GM18508 (cell line): ENCODE results near the gene HNRNPLL.
"Not testable (repeated sequence)": the region's sequence is repeated elsewhere in the genome, so short reads cannot be mapped to it uniquely, and the experiment has no call there.

Source experiments
- ATAC-seq: cut with Tn5 transposase; IDR thresholded peaks from one replicate; pipeline ENCODE4 v1.9.1; 2021; ENCODE audit warnings: moderate number of reproducible peaks; ENCODE audit not compliant: insufficient read depth, unreplicated experiment

HNRNPLL gene

DNA sequence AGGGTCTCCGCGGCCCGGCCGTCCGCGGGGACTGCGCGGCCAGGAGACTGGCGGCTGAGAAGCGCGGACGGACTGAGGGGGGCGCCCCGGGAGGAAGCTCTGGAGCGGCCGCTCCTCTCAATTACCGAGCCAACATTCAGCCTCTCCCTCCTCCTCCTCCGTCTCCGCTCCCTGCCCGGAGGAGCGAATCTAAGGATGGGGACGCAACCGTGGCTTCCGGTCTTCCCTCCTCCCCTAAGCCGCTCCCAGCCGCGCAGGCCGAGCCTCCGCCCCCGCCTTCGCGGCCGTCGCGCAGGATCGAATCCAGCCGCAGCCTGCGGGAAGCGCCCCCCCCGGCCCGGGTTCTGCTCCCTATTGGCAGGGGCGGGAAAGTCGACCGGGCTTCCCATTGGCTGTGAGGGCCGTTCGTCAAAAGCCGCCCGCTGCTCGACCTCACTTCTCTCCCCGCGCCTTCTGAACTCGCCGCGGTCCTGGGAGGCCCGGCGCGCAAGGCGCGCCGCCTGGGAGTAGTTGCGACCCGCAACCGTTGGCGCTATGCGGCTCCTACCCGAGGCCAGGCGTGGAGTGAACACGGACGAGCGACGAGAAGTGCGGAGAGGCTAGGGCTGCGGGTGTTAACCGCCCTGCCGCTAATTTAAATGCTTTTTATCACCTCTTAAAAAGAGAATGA, at the start of gene HNRNPLL:
TSS of gene HNRNPLL (minus strand) at position 197 of the 670 bp plus-strand sequence. CDS start 302 bp downstream, outside the sequence.
- no peak for ATAC-seq

DNA sequence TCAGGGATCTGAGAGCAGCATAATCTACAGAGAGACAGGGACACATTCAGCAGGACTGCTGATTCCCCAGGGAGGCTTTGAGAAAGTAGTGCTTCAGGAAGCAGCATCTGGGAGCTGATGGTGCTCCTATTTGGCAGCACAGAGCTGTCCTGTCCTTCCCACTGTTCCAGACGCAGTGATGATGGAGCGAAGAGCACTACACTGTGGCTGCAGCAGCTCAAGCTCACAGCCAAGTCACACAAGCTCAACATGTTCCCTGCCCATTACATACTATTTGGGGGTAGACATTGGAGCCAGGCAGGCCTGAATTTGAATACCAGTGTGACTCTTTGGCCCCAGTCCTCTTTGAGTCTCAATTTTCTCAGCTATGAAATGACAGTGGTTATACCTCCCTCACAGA, 48.0 kb upstream of the HNRNPLL start:
- no peak for ATAC-seq

DNA sequence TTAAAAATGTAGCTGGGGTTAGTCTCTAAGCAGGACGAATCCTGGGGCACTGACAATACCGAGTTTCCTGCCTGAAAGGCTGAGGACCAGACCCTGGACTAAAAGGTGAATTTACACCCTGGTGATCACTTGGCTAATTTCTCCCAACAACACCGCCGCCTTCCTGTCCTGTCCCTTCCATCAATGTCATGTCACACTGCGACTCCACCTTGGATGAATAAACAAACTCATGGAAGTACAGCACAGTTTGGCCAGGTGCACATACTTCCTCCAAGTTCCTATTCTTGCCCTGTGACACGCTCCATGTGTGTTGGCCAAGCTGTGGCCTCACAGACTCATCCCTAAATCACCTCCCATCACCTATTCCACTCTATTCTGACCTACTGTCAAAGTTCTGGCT, 47.3 kb upstream of the HNRNPLL start:
- ATAC-seq, result no peak

- ATAC-seq, result no peak
Measured at GRCh38 chr2:38649176-38649728, 46.5 kb upstream of the HNRNPLL start.

DNA sequence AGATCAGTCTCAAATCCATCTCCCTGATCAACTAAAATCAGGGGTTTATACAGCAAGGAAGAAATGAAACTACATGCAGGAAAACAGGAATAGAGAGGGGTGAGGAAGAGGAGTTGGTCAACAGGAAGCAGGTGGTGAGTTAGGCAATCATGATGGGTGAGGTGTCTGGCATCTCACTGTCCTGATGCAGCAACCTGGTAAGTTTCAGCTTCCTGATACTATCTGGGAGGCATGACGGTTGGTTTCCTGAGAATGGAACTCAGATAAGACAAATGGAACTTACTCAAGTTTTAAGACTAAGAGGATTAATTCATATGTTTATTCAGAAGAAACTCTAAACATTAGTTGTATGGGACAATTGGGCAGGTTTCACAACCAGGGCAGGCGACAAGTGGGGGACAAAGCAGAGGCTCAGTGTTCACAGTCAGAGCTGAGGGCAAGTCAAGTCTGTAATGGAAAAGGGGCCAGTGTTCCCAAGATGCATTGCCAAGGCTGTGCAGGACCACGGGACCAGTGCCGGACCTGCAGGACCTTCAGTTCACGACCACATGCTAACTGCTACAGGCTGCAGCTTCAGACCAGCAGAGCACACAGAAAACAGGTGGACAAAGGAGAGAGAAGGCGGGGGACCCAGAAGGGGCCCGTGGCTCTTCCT, 45.5 kb upstream of the HNRNPLL start:
- ATAC-seq, result no peak

DNA sequence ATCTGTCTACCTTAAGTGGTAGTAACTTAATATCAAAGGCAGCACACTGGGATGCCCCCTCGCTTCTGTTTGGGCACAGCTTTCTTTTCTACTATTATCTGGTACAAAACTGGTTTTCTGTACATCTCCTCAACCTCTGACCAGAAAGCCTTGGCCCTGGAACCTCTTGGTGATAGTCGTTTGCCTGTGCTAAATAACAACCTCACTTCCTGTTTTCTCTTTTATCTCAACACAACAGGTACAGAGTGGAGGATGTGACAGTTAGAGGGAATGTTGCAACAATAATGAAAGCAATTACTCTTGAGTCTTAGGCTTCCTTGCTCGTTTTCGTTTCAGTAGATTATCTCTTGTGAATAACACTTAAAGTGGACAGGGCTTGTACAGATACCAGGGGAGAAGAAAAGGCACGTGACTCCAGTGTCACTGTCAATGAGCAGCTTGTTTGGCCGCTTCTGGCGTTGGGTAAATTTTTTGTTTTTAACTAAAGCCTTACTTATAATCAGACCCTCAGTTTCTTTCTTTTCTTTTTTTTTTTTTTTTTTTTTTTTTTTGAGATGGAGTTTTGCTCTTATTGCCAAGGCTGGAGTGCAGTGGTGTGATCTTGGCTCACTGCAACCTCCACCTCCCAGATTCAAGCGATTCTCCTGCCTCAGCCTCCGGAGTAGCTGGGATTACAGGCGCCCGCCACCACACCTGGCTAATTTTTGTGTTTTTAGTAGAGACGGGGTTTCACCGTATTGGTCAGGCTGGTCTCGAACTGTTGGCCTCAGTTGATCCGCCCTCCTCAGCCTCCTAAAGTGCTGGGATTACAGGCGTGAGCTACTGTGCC, 41.2 kb upstream of the HNRNPLL start:
- not testable (repeated sequence) for ATAC-seq

DNA sequence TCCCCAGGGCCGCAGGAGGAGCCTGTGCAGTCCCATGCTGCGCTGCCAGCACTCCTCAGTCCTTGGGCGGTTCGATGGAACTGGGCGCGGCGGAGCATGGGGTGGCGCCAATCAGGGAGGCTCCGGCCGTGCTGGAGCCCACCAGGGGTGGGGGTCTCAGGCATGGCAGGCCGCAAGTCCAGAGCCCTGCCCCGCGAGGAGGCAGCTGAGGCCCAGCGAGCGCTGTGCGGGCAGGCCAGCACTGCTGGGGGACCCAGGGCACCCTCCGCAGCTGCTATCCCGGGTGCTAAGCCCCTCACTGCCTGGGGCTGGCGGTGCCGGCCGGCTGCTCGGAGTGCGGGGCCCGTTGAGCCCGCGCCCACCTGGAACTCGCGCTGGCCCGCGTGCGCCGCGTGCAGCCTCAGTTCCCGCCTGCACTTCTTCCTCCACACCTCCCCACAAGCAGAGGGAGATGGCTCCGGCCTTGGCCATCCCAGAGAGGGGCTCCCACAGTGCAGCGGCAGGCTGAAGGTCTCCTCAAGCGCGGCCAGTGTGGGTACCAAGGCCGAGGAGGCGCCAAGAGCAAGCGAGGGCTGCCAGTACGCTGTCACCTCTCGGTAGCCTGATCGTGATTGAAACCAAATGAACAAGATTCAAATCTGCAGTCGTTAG, 40.4 kb upstream of the HNRNPLL start:
- ATAC-seq, result no peak

GRCh38 chr2:38642373-38643017, 39.8 kb upstream of the HNRNPLL start:
- ATAC-seq, result not testable (repeated sequence)

- no peak for ATAC-seq
Measured at GRCh38 chr2:38636069-38636468, 33.3 kb upstream of the HNRNPLL start.

DNA sequence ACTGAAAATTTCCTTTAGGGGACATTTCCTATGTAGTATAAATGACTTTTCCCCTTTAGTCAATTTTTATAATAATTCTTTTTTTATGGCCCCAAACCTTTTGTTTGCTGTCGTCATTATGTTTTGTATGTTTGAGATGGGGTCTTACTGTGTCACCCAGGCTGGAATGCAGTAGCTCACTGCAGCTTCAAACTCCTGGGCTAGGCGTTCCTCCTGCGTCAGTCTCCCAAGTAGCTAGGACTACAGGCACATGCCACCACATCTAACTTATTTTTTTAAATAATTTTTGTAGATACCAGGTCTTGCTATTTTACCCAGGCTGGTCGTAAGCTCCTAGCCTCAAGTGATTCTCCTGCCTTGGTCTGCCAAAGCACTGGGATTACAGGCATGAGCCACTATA, 32.4 kb upstream of the HNRNPLL start:
- ATAC-seq, result no peak

- ATAC-seq, result peak; percentile 87
Measured at GRCh38 chr2:38634684-38635083, 32.0 kb upstream of the HNRNPLL start.

GRCh38 chr2:38633895-38634294, 31.2 kb upstream of the HNRNPLL start:
- no peak for ATAC-seq

GRCh38 chr2:38632980-38633379, 30.3 kb upstream of the HNRNPLL start:
- ATAC-seq, result no peak

GRCh38 chr2:38631976-38632375, 29.2 kb upstream of the HNRNPLL start:
- ATAC-seq, result no peak

- no peak for ATAC-seq
Measured at GRCh38 chr2:38629684-38630083, 27.0 kb upstream of the HNRNPLL start.

GRCh38 chr2:38627391-38627790, 24.7 kb upstream of the HNRNPLL start:
- no peak for ATAC-seq

- ATAC-seq, result no peak
Measured at GRCh38 chr2:38626326-38627035, 23.8 kb upstream of the HNRNPLL start.

DNA sequence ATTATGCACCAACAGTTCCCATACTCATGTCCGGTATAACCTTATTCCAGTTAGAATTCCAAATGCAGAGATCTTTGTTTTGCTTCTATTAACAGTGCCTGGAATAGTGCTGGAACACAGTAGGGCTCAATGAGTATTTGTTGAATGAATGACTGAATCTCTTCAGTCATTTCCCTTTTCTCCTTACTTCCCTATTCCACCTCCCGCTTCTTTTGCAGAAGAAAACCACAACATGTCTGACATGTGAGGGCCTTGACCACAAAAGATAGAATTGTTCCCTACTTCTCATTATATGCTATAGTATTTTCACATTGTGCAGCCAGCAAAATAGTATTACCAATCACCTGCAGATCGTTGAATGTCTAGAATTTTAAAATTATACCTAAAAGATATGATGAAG, 19.5 kb upstream of the HNRNPLL start:
- ATAC-seq, result no peak

DNA sequence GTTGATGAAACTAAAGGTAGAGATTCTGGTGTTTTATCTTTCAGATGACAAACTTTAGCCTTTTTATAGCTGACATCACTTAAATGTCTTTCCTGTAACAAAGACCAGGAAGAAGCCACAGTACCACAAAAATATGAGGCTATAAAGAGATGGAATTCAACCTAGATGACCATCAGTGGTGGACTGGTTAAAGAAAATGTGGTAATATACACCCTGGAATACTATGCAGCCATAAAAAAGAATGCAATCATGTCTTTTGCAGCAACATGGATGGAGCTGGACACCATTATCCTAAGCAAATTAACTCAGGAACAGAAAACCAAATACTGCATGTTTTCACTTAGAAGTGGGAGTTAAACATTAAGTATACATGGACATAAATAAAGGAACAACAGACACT, 18.3 kb upstream of the HNRNPLL start:
- no peak for ATAC-seq
